SK-N-MC (cell line): Measurements from ENCODE around the gene SEC16B.

Experiments used
- DNase-seq: peaks from one replicate; pipeline ENCODE4 v3.0.0-alpha.2; 2011; ENCODE audit warnings: low read depth, low spot score
- H3K27ac ChIP-seq: fragments of 200-600 bp; sonication (generic); 2 replicates; pipeline ENCODE4 v1.5.1; 2016; ENCODE audit warnings: mixed run types
- H3K36me3 ChIP-seq: fragments of 200-600 bp; sonication (generic); 2 replicates; pipeline ENCODE4 v1.6.1; 2017; ENCODE audit warnings: antibody characterized with exemption, low read length, mixed read lengths; ENCODE audit not compliant: insufficient read depth
- H3K4me3 ChIP-seq: fragments of 200-600 bp; sonication (generic); 2 replicates; pipeline ENCODE4 v1.5.1; 2016
- H3K9ac ChIP-seq: fragments of 200-600 bp; sonication (generic); 2 replicates; pipeline ENCODE4 v1.8.0; 2017; ENCODE audit warnings: mixed run types, mixed read lengths; ENCODE audit not compliant: insufficient read length
- H3K9me3 ChIP-seq: fragments of 200-600 bp; sonication (generic); 2 replicates; pipeline ENCODE4 v1.6.1; 2017; ENCODE audit warnings: low read depth, mild to moderate bottlenecking, antibody characterized with exemption, low read length, moderate library complexity, mixed read lengths
- EZH2 ChIP-seq: fragments of 200-600 bp; sonication (generic); IDR thresholded peaks from one replicate; pipeline ENCODE4 v1.6.1; 2017; ENCODE audit warnings: antibody characterized with exemption
- FOXP2 ChIP-seq: optimal IDR thresholded peaks from 2 replicates; pipeline ENCODE3; 2011; ENCODE audit warnings: mild to moderate bottlenecking, moderate library complexity; ENCODE audit not compliant: insufficient read depth; ENCODE audit errors: extremely low read length, control extremely low read depth
- POLR2AphosphoS5 ChIP-seq: IDR thresholded peaks from 2 replicates; pipeline ENCODE4 v1.6.1; 2012; ENCODE audit warnings: mild to moderate bottlenecking, low read depth, low read length, borderline replicate concordance

Gene SEC16B

GRCh38 chr1:177966199-177966598 lies 3.7 kb downstream of the SEC16B start:
- Histone ChIP-seq H3K36me3 (no peaks in the 10 kb centered on the region), H3K9me3 (no peaks in the 10 kb centered on the region), H3K4me3 (no peak overlapping the region), H3K27ac (no peak overlapping the region), H3K9ac (no peak overlapping the region)
- no peak for DNase-seq
- no peak for TF ChIP-seq FOXP2
- no peak for TF ChIP-seq POLR2AphosphoS5
- TF ChIP-seq EZH2: no peak

- H3K36me3 ChIP-seq: no peaks in the 10 kb centered on the region
- no peak overlapping the region for H3K27ac ChIP-seq
- no peak overlapping the region for H3K4me3 ChIP-seq
- no peaks in the 10 kb centered on the region for H3K9me3 ChIP-seq
- no peak for DNase-seq
- TF ChIP-seq EZH2 (no peak), POLR2AphosphoS5 (no peak), FOXP2 (no peak)
- H3K9ac ChIP-seq: no peak overlapping the region
Observed at GRCh38 chr1:177965293-177965692, 4.6 kb downstream of the SEC16B start.

DNA sequence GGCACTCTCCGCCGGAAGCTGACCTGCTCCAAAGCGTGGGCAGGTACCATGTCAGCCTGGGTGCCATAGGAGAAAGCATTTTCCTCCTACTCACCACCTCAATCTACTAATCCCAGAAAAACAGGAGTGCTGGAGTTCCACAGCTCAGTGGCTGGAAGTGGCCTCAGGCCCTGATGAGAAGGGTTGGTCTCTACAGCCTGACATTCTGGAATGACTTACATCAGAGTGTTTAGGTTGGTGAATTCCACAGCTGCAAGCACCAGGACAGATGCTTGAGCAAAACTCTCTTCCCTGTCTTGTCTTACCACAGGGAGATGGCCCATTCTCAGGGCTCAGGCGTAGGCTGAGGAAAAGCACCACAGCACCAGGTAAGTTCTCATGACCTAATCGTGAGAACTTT lies 5.5 kb downstream of the SEC16B start:
- TF ChIP-seq EZH2: no peak
- TF ChIP-seq FOXP2: no peak
- TF ChIP-seq POLR2AphosphoS5: no peak
- Histone ChIP-seq H3K9me3 (no peaks in the 10 kb centered on the region), H3K4me3 (no peak overlapping the region), H3K36me3 (no peaks in the 10 kb centered on the region), H3K27ac (no peak overlapping the region), H3K9ac (no peak overlapping the region)
- no peak for DNase-seq

GRCh38 chr1:177960939-177961622 lies 8.8 kb downstream of the SEC16B start:
- DNase-seq: no peak
- H3K9ac ChIP-seq: no peak overlapping the region
- H3K27ac ChIP-seq: no peak overlapping the region
- no peak overlapping the region for H3K4me3 ChIP-seq
- no peaks in the 10 kb centered on the region for H3K9me3 ChIP-seq
- no peaks in the 10 kb centered on the region for H3K36me3 ChIP-seq
- no peak for TF ChIP-seq FOXP2
- no peak for TF ChIP-seq POLR2AphosphoS5
- no peak for TF ChIP-seq EZH2

DNA sequence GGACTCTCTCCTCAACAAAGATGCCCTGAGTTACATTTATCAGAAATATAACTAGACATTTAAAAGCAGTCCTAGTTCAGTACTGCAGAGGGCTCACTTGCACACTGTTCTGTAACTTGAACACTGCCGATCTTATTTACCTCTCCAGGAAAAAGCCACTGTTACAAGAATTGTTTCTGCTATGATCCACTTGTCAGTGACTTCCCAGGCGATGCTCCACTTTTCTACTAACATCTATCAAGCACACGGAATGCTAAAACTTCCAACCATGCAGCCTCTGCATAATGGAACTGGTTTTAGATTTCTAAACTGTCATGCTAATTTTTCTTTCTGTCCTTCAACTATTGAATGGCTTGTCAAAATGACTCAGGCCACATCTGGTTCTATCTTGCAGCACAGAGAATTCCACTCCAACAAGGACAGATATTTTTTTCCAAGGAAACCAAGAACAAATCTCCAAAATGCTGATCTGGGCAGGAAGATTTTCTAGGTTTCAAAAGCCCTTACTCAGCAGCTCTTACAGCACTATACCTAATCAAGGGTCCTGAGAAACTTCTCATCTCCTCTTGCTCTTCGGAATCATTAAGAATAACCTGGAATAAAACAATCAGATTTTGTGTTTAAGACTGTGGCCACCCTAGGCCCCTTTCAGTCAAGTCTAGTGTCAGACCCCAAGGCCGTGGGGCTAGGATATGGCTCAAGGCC lies 9.9 kb downstream of the SEC16B start:
- Histone ChIP-seq H3K4me3 (no peak overlapping the region), H3K9ac (no peak overlapping the region), H3K36me3 (no peaks in the 10 kb centered on the region), H3K9me3 (no peaks in the 10 kb centered on the region), H3K27ac (no peak overlapping the region)
- DNase-seq: no peak
- TF ChIP-seq EZH2 (no peak), POLR2AphosphoS5 (no peak)

DNA sequence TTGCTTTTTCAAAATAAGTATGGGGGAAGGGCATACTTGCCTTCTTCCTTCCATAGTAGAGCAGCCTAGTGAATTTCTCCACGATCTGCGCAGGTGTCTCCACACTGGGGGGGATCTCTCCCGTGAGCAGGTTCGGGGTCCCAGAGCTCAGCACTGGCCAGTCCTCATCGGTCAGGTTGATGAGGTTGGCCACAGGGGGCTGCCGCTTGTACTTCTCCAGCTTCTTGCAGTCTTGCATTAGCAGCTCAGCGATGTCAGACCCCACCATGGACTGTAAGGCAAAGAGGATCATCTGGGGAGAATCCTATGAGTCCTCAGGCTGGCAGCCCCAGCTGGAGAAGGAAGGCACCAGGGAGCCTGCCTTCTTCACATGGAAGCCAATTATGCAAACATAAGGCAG lies 11.8 kb downstream of the SEC16B start:
- Histone ChIP-seq H3K36me3 (no peaks in the 10 kb centered on the region), H3K4me3 (no peak overlapping the region), H3K9ac (no peak overlapping the region), H3K9me3 (no peaks in the 10 kb centered on the region), H3K27ac (no peak overlapping the region)
- no peak for TF ChIP-seq POLR2AphosphoS5
- no peak for TF ChIP-seq EZH2
- TF ChIP-seq FOXP2: no peak
- no peak for DNase-seq

- Histone ChIP-seq H3K4me3 (no peak overlapping the region), H3K9me3 (no peaks in the 10 kb centered on the region), H3K9ac (no peak overlapping the region), H3K27ac (no peak overlapping the region), H3K36me3 (no peaks in the 10 kb centered on the region)
- TF ChIP-seq POLR2AphosphoS5: no peak
- no peak for DNase-seq
Observed at GRCh38 chr1:177954076-177954475, 15.8 kb downstream of the SEC16B start.

DNA sequence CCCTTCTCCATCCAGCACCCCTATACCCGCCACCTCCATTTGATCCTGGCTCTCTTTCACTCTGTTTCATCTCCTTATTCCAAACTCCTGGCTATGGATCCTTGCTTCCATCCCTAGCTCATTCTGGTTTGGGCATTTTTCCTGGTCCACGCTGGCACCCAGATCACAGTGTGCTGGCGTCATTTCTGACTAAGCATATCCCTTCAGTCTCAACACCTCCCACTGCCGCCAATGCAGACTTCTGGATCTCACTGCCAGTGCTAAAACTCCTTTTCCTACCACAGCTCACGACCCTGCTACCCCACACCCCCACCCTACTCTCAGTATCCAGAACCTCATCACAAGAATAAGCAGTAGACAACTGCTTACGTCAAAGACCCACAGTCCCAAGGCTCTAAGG lies 16.3 kb downstream of the SEC16B start:
- no peak overlapping the region for H3K4me3 ChIP-seq
- no peak overlapping the region for H3K27ac ChIP-seq
- no peak overlapping the region for H3K9ac ChIP-seq
- H3K9me3 ChIP-seq: no peaks in the 10 kb centered on the region
- TF ChIP-seq EZH2 (no peak), FOXP2 (no peak)
- no peak for DNase-seq
- H3K36me3 ChIP-seq: no peaks in the 10 kb centered on the region

- no peak overlapping the region for H3K4me3 ChIP-seq
- H3K36me3 ChIP-seq: no peaks in the 10 kb centered on the region
- DNase-seq: no peak
- H3K27ac ChIP-seq: no peak overlapping the region
- H3K9ac ChIP-seq: no peak overlapping the region
- TF ChIP-seq POLR2AphosphoS5 (no peak), EZH2 (no peak), FOXP2 (no peak)
- H3K9me3 ChIP-seq: no peaks in the 10 kb centered on the region
Observed at GRCh38 chr1:177952691-177953090, 17.2 kb downstream of the SEC16B start.
